Endothelial cell of hepatic sinusoid (primary cell): ENCODE measurements around the gene PAPSS1.

Experiments
- in situ Hi-C: cut with HindIII; loops from 2 replicates; pipeline ENCODE4 v1.10.0; 2017; ENCODE audit warnings: low sequenced_read_pairs

Gene PAPSS1

DNA sequence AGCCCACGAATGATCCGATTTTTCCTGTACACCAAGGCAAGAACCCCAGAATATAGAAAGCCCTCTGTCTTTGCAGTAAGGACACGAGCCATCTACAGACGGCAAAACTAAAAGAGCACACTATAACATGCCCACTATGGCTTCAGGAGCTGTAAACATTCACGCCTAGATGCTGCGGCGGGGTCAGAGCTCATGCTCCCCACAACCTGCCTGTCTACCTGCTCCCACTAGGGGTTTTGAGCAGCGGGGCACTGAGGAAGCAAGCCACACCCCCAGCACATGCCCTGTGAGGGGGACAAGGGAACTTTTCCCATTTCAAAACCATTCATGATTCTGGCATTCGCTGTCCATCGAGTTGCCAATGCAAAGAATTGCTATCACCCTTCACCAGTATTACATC lies 144.8 kb downstream of the PAPSS1 start:
- in situ Hi-C loops = no loop called here

DNA sequence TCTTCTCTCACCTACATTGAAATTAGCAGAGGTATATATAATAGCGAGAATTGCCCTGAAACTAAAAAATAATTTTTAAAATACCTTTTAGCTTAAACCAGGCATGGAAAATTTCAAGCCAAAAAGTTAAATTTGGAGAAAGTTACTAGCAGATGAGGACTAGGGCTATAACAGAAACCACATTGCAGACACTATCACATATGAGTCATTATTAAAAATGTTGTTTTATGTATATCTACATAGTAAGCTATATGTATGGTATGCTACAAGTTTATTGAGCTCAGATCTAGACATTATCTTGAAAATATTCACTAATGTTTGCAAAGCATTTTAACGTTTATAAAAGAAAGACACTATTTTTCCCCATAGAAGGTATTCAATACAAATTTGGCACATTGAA lies 147.8 kb downstream of the PAPSS1 start:
- in situ Hi-C loops = no loop called here

DNA sequence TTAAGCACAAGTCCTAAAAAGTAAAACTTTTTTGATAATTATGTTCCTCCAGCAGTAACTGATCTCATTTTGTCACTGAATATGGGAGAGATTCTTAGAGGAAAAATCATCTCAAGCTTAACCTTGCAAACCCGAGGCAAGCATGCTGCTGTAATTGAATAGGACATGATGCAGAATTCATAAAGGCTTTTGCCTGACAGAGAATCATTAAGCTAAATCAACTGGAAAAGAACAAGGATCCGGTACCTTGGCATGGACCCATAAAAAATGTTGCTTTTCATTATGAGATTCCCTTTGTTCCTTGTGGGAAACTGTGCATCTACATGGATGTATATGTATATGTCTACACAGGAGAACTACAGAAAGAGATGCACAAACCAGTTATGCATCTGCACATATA lies 149.1 kb downstream of the PAPSS1 start:
- in situ Hi-C loops = no loop called here

DNA sequence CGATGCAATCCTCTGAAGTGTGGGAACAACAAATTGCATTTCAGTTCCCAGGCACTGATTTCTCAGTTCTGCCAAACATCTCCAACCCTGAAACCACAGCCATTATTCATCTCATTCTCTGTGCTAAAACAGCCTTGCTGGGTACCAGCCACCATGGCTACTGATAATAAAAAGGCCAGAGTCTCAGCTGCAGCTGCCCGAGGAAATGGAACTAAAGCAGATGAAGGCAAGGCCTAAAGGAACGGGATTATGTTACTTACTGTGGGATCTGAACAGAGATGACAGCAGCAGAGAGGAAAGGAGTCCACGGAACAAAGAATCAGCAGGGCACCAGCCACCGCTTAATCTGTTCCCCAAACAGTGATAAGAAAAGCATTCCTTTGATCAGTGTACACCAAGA lies 155.7 kb downstream of the PAPSS1 start:
- in situ Hi-C loops = no loop called here
